Liver (tissue), 9 donors: Measurements from ENCODE around the gene ACD. TPM values are rescaled to one million over a fixed set of nuclear protein-coding genes. Genes with fewer than 3 reads are reported as not detected.

Experiments
- DNase-seq: peaks from one replicate; pipeline ENCODE4 v3.0.0-alpha.2; 2017; ENCODE audit warnings: low spot score
- H3K27ac ChIP-seq, 2 donors: one replicate each; pipeline ENCODE4 v1.7.0; 2013; ENCODE audit warnings: inconsistent platforms in 2 of 2, low read length in 2 of 2, control low read depth in 1 of 2, low read depth in 1 of 2, mild to moderate bottlenecking in 1 of 2
- H3K27me3 ChIP-seq, 4 donors: one replicate each; pipeline versions ENCODE4 v1.6.1 to v1.7.0; 2013; ENCODE audit warnings: low read length in 3 of 4, inconsistent platforms in 1 of 4, mild to moderate bottlenecking in 1 of 4, moderate library complexity in 1 of 4; ENCODE audit not compliant: control insufficient read depth in 4 of 4, insufficient read depth in 4 of 4
- H3K36me3 ChIP-seq, 4 donors: one replicate each; pipeline versions ENCODE4 v1.6.1 to v1.7.0; 2013; ENCODE audit warnings: low read length in 3 of 4, mild to moderate bottlenecking in 3 of 4, low read depth in 1 of 4, moderate library complexity in 1 of 4; ENCODE audit not compliant: control insufficient read depth in 4 of 4, insufficient read depth in 3 of 4
- H3K4me1 ChIP-seq, 4 donors: one replicate each; pipeline versions ENCODE4 v1.6.1 to v1.7.0; 2013; ENCODE audit warnings: low read length in 3 of 4, mild to moderate bottlenecking in 3 of 4, moderate library complexity in 1 of 4; ENCODE audit not compliant: control insufficient read depth in 4 of 4, insufficient read depth in 4 of 4
- H3K4me3 ChIP-seq, 3 donors: one replicate each; pipeline versions ENCODE4 v1.6.1 to v1.7.0; 2013; ENCODE audit warnings: low read length in 3 of 3, control low read depth in 1 of 3, low read depth in 1 of 3, mild to moderate bottlenecking in 1 of 3
- H3K9ac ChIP-seq, 2 donors: one replicate each; pipeline ENCODE4 v1.7.0; 2013; ENCODE audit warnings: low read length in 2 of 2, mild to moderate bottlenecking in 2 of 2, moderate library complexity in 2 of 2, control low read depth in 1 of 2, low read depth in 1 of 2
- H3K9me3 ChIP-seq, 4 donors: one replicate each; pipeline versions ENCODE4 v1.6.1 to v1.7.0; 2013; ENCODE audit warnings: low read length in 3 of 4; ENCODE audit not compliant: control insufficient read depth in 4 of 4
- EGR1 ChIP-seq, 2 donors: IDR thresholded peaks; 2 replicates each; pipeline ENCODE4 v1.6.1; 2016 to 2018; ENCODE audit warnings: antibody characterized with exemption in 2 of 2, low read depth in 2 of 2
- FOXA1 ChIP-seq: IDR thresholded peaks from 2 replicates; pipeline ENCODE4 v1.6.1; 2016; ENCODE audit warnings: antibody characterized with exemption
- FOXA2 ChIP-seq: IDR thresholded peaks from 2 replicates; pipeline ENCODE4 v1.6.1; 2016; ENCODE audit warnings: antibody characterized with exemption
- GABPA ChIP-seq, 2 donors: IDR thresholded peaks in 1 of 2; conservative IDR thresholded peaks in 1 of 2; 2 replicates each; pipeline ENCODE4 v1.6.1; 2016; ENCODE audit warnings: antibody characterized with exemption in 2 of 2, mild to moderate bottlenecking in 1 of 2, moderate library complexity in 1 of 2
- HNF4A ChIP-seq, 2 donors: conservative IDR thresholded peaks; 2 replicates each; pipeline ENCODE4 v1.6.1; 2016; ENCODE audit warnings: antibody characterized with exemption in 2 of 2, mild to moderate bottlenecking in 2 of 2
- HNF4G ChIP-seq: IDR thresholded peaks from 2 replicates; pipeline ENCODE4 v1.6.1; 2016; ENCODE audit warnings: antibody characterized with exemption
- JUND ChIP-seq, 2 donors: IDR thresholded peaks; 2 replicates each; pipeline ENCODE4 v1.6.1; 2016; ENCODE audit warnings: antibody characterized with exemption in 2 of 2
- MAX ChIP-seq: IDR thresholded peaks from 2 replicates; pipeline ENCODE4 v1.6.1; 2016; ENCODE audit warnings: antibody characterized with exemption
- NR2F2 ChIP-seq: IDR thresholded peaks from 2 replicates; pipeline ENCODE4 v1.6.1; 2016; ENCODE audit warnings: antibody characterized with exemption
- RAD21 ChIP-seq, 2 donors: IDR thresholded peaks; 2 replicates each; pipeline ENCODE4 v1.6.1; 2016; ENCODE audit warnings: antibody characterized with exemption in 2 of 2, mild to moderate bottlenecking in 2 of 2
- RXRA ChIP-seq, 2 donors: IDR thresholded peaks; 2 replicates each; pipeline ENCODE4 v1.6.1; 2017 to 2018; ENCODE audit warnings: antibody characterized with exemption in 2 of 2, mild to moderate bottlenecking in 1 of 2
- SP1 ChIP-seq: IDR thresholded peaks from 2 replicates; pipeline ENCODE4 v1.6.1; 2018; ENCODE audit warnings: antibody characterized with exemption, mild to moderate bottlenecking
- TAF1 ChIP-seq: conservative IDR thresholded peaks from 2 replicates; pipeline ENCODE4 v1.6.1; 2016; ENCODE audit warnings: antibody characterized with exemption, mild to moderate bottlenecking
- YY1 ChIP-seq: IDR thresholded peaks from 2 replicates; pipeline ENCODE4 v1.6.1; 2016; ENCODE audit warnings: antibody characterized with exemption, mild to moderate bottlenecking
- ZBTB33 ChIP-seq: IDR thresholded peaks from 2 replicates; pipeline ENCODE4 v1.6.1; 2016; ENCODE audit warnings: antibody characterized with exemption
- WGBS: extraction: QIAGEN DNeasy Blood & Tissue Kit; methylation state at CpG from one replicate; pipeline ENCODE4 v1.1.7; 2013; 5-methylcytosine and 5-hydroxymethylcytosine counted together
- polyA plus RNA-seq, 2 donors: library from polyadenylated mRNA; stranded (reverse) in 1 of 2; unstranded in 1 of 2; fragments of 200-250 nt in 1 of 2; fragments of >200 nt in 1 of 2; fragmentation: Nextera tagmentation in 1 of 2; extraction: Ambion mirVana in 1 of 2; gene quantifications; one replicate each; pipeline versions ENCODE4 v1.2.1 to v1.2.3, GENCODE V29; 2013 to 2015
- total RNA-seq, 2 donors: library from RNA; depleted of rRNA; stranded (reverse); fragments of >200 nt; gene quantifications; one replicate each; pipeline ENCODE4 v1.2.3, GENCODE V29; 2014
- TF ChIP-seq, protein P1 (sequence below): IDR thresholded peaks from 2 replicates; pipeline ENCODE4 v1.6.1; 2016; ENCODE audit warnings: antibody characterized with exemption
- TF ChIP-seq, protein P2 (sequence below): IDR thresholded peaks from 2 replicates; pipeline ENCODE4 v1.6.1; 2016; ENCODE audit warnings: antibody characterized with exemption, mild to moderate bottlenecking
- TF ChIP-seq, protein P3 (sequence below): fragments of 150-350 bp; IDR thresholded peaks from 2 replicates; pipeline ENCODE4 v1.5.1; 2017; ENCODE audit warnings: improper control_type of control experiment, low read depth, low read length; ENCODE audit not compliant: missing input control
- donor health status: healthy.
- donor health status: healthy.
- donor health status: healthy.
- donor health status: healthy.
- donor health status: healthy.

Gene ACD
- total and polyA plus RNA-seq, 4 donors, result 4.3 to 5.6 (median 5.1) TPM

- Histone ChIP-seq H3K4me3 (peak overlapping the region in 1 of 3 donors; percentile 40), H3K9ac (no peak overlapping the region), H3K27me3 (no peaks in the 10 kb centered on the region), H3K36me3 (no peaks in the 10 kb centered on the region), H3K9me3 (no peaks in the 10 kb centered on the region), H3K4me1 (peaks cover 5 to 29% (median 14%) of the 10 kb centered on the region in 4 donors), H3K27ac (no peak overlapping the region)
- DNase-seq, result no peak
- TF ChIP-seq TAF1, result no peak
- no peak for TF ChIP-seq FOXA1
- no peak for TF ChIP-seq YY1
- TF ChIP-seq, protein P1, sequence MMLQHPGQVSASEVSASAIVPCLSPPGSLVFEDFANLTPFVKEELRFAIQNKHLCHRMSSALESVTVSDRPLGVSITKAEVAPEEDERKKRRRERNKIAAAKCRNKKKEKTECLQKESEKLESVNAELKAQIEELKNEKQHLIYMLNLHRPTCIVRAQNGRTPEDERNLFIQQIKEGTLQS, result no peak
- TF ChIP-seq, protein P2, sequence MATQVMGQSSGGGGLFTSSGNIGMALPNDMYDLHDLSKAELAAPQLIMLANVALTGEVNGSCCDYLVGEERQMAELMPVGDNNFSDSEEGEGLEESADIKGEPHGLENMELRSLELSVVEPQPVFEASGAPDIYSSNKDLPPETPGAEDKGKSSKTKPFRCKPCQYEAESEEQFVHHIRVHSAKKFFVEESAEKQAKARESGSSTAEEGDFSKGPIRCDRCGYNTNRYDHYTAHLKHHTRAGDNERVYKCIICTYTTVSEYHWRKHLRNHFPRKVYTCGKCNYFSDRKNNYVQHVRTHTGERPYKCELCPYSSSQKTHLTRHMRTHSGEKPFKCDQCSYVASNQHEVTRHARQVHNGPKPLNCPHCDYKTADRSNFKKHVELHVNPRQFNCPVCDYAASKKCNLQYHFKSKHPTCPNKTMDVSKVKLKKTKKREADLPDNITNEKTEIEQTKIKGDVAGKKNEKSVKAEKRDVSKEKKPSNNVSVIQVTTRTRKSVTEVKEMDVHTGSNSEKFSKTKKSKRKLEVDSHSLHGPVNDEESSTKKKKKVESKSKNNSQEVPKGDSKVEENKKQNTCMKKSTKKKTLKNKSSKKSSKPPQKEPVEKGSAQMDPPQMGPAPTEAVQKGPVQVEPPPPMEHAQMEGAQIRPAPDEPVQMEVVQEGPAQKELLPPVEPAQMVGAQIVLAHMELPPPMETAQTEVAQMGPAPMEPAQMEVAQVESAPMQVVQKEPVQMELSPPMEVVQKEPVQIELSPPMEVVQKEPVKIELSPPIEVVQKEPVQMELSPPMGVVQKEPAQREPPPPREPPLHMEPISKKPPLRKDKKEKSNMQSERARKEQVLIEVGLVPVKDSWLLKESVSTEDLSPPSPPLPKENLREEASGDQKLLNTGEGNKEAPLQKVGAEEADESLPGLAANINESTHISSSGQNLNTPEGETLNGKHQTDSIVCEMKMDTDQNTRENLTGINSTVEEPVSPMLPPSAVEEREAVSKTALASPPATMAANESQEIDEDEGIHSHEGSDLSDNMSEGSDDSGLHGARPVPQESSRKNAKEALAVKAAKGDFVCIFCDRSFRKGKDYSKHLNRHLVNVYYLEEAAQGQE, result no peak
- TF ChIP-seq ZBTB33, result no peak
- no peak for TF ChIP-seq HNF4A (conservative IDR thresholded peaks at IDR 0.05)
- no peak for TF ChIP-seq RXRA (IDR thresholded peaks at IDR 0.05)
- no peak for TF ChIP-seq EGR1 (IDR thresholded peaks at IDR 0.05; ENCODE audit: low read depth in 2 of 2)
- TF ChIP-seq, protein P3, sequence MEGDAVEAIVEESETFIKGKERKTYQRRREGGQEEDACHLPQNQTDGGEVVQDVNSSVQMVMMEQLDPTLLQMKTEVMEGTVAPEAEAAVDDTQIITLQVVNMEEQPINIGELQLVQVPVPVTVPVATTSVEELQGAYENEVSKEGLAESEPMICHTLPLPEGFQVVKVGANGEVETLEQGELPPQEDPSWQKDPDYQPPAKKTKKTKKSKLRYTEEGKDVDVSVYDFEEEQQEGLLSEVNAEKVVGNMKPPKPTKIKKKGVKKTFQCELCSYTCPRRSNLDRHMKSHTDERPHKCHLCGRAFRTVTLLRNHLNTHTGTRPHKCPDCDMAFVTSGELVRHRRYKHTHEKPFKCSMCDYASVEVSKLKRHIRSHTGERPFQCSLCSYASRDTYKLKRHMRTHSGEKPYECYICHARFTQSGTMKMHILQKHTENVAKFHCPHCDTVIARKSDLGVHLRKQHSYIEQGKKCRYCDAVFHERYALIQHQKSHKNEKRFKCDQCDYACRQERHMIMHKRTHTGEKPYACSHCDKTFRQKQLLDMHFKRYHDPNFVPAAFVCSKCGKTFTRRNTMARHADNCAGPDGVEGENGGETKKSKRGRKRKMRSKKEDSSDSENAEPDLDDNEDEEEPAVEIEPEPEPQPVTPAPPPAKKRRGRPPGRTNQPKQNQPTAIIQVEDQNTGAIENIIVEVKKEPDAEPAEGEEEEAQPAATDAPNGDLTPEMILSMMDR, result no peak
- no peak for TF ChIP-seq NR2F2
- no peak for TF ChIP-seq SP1
- TF ChIP-seq RAD21 (IDR thresholded peaks at IDR 0.05), result no peak
- TF ChIP-seq JUND (IDR thresholded peaks at IDR 0.05), result no peak
- no peak for TF ChIP-seq HNF4G
- WGBS, result 87% methylated on average over 15 of the region's 15 CpGs
Observed at GRCh38 chr16:67645397-67646121, 14.5 kb downstream of the ACD start.

GRCh38 chr16:67644038-67644437, 16.0 kb downstream of the ACD start:
- Histone ChIP-seq H3K27me3 (no peaks in the 10 kb centered on the region), H3K27ac (no peak overlapping the region), H3K9me3 (no peaks in the 10 kb centered on the region), H3K4me3 (no peak overlapping the region), H3K9ac (no peak overlapping the region), H3K36me3 (peaks cover 0 to 2% (median 0%) of the 10 kb centered on the region in 4 donors), H3K4me1 (peaks cover 3 to 26% (median 12%) of the 10 kb centered on the region in 4 donors)
- 90% methylated on average over 9 of the region's 9 CpGs for WGBS
- DNase-seq, result no peak
- TF ChIP-seq GABPA (IDR thresholded peaks at IDR 0.05 in 1 of 2, conservative IDR thresholded peaks at IDR 0.05 in 1 of 2) (no peak), EGR1 (IDR thresholded peaks at IDR 0.05; ENCODE audit: low read depth in 2 of 2) (no peak), MAX (no peak), ZBTB33 (no peak), NR2F2 (no peak), RAD21 (IDR thresholded peaks at IDR 0.05) (no peak), FOXA2 (no peak)
- TF ChIP-seq, protein P3, result no peak
